ENCODE data around the gene STPG3.

Gene STPG3

GRCh38 chr9:137251194-137251461 is at the start of gene STPG3:
TSS of gene STPG3 (plus strand) at chr9:137251286. CDS start at chr9:137251287, 1 bp downstream.
- in situ Hi-C loops (cut with MboI; ENCODE audit: low sequenced_read_pairs): no loop called here

DNA sequence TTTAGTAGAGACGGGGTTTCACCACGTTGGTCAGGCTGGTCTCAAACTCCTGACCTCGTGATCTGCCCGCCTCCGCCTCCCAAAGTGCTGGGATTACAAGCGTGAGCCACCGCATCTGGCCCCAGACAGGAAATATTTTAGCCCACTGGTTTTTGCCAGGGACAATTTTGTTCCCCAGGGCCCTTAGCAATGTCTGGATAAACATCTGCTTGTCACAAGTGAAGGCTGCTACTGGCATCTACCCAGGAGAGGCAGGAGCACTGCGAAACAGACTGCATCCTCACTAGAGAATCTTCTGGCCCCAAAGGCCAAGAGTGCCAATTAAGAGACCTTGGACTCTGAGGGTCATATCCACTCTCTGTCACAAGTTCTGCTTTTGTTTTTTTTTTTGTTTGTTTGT is 48.1 kb upstream of the STPG3 start:
- in situ Hi-C loops (cut with MboI; ENCODE audit: low sequenced_read_pairs): loop anchor here (25.0 kb wide), 1 partner anchor 416 kb away; the partner anchor contains the start of genes CCDC183 and TMEM141

- in situ Hi-C loops (cut with MboI; ENCODE audit: low sequenced_read_pairs): loop anchor here (25.0 kb wide), 1 partner anchor 417 kb away; the partner anchor contains the start of genes CCDC183 and TMEM141
Measured at GRCh38 chr9:137204731-137205125, 46.4 kb upstream of the STPG3 start.

DNA sequence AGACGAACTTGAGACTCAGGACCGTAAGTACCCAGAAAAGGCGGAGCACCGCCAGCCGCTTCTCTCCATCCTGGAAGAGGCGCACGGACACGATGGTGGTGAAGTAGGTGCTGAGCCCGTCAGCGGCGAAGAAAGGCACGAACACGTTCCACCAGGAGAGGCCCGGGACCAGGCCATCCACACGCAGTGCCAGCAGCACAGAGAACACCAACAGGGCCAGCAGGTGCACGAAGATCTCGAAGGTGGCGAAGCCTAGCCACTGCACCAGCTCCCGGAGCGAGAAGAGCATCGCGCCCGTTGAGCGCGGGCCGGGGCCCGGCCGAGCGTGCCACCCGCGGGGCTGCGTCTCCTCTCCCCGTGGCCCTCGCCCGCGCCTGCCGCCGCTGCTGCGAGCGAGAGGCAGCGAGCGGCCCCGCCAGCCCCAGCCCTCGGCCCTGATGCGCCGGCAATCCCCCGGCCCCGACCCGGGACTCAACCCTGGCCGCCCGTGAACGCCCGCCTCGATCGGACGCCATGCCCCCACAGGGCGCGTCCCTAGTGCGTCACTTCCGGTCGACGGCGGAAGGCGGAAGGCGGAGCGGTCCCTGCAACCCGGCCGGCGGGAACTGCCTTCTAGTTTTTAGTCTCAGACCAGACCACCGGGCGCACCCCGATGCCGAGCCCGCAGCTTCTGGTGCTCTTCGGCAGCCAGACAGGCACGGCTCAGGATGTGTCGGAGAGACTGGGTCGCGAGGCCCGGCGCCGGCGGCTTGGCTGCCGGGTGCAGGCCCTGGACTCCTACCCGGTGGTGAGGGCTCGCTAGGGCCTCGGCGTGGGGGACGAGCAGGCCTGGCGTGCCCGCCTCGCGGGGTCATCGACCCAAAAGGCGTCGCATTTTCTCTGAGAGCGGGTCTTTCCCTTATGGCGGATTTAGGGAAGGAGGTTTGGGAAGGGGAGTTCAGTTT is 45.7 kb upstream of the STPG3 start, which contains the start of the genes NDOR1 and TMEM203:
NDOR1 (plus strand) TSS at position 575 of the 944 bp plus-strand sequence; CDS start at position 653, 78 bp downstream.
TMEM203 (minus strand) TSS at position 523 of the 944 bp plus-strand sequence; CDS start at position 289, 234 bp downstream.
- in situ Hi-C loops (cut with MboI; ENCODE audit: low sequenced_read_pairs): loop anchor here (25.0 kb wide), 1 partner anchor 418 kb away; the partner anchor contains the start of genes CCDC183 and TMEM141

DNA sequence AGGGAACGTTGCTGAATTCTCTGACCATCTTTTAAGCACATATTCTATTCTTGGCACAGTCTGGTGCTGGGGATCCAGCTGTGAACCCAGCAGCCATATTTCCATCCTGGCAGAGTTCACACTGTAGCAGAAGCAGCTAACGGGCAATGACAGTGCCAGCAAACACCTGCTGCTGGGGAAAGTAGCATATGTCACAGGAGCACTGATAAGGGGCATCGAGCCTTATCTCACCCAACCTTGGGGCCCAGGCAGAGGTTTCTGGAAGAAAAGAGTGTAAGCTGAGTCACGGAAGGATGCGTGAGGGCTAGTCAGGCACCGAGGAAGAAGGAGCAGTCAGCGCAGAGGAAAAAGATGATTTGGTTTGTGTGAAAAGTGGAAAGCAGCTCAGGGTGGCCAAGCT is 44.5 kb upstream of the STPG3 start:
- in situ Hi-C loops (cut with MboI; ENCODE audit: low sequenced_read_pairs): loop anchor here (25.0 kb wide), 1 partner anchor 419 kb away; the partner anchor contains the start of genes CCDC183 and TMEM141

DNA sequence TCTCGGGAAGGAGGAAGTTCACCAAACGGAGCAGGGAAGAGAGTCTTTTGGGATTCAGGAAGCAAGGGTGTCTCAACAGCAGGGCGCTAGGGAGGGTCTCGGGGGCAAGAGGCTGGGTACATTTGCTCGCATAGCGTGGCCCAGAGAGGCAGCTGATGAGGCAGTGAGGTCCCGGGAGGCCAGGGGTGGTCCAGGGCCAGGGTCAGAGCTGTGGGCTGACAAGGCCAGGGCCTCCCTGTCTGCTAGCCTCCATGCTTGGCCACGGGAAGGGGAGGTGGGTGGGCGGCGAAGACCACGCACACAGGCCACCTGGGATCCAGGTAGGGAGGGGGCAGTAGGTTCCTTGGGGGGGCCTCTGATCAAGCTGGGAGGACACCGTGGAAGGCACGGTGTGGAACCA is 39.6 kb upstream of the STPG3 start:
- in situ Hi-C loops (cut with MboI; ENCODE audit: low sequenced_read_pairs): loop anchor here (25.0 kb wide), 1 partner anchor 424 kb away; the partner anchor contains the start of genes CCDC183 and TMEM141

- in situ Hi-C loops (cut with MboI; ENCODE audit: low sequenced_read_pairs): loop anchor here (25.0 kb wide), 1 partner anchor 425 kb away; the partner anchor contains the start of genes CCDC183 and TMEM141
Measured at GRCh38 chr9:137212520-137212919, 38.6 kb upstream of the STPG3 start.

GRCh38 chr9:137213160-137214060 is 37.7 kb upstream of the STPG3 start:
- in situ Hi-C loops (cut with MboI; ENCODE audit: low sequenced_read_pairs): loop anchor here (25.0 kb wide), 1 partner anchor 426 kb away; the partner anchor contains the start of genes CCDC183 and TMEM141

DNA sequence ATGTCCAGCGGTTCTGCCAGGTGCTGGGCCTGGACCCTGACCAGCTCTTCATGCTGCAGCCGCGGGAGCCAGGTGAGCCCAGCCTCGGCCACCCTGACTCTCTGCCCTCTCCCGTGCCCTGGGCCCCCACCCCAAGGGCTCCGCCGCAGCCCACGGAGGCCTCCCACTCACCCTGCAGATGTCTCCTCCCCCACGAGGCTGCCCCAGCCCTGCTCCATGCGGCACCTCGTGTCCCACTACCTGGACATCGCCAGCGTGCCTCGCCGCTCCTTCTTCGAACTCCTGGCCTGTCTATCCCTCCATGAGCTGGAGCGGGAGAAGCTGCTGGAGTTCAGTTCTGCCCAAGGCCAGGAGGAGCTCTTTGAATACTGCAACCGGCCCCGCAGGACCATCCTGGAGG is 36.5 kb upstream of the STPG3 start:
- in situ Hi-C loops (cut with MboI; ENCODE audit: low sequenced_read_pairs): loop anchor here (25.0 kb wide), 1 partner anchor 427 kb away; the partner anchor contains the start of genes CCDC183 and TMEM141

GRCh38 chr9:137215196-137215986 is 35.7 kb upstream of the STPG3 start:
- in situ Hi-C loops (cut with MboI; ENCODE audit: low sequenced_read_pairs): loop anchor here (25.0 kb wide), 1 partner anchor 428 kb away; the partner anchor contains the start of genes CCDC183 and TMEM141

- in situ Hi-C loops (cut with MboI; ENCODE audit: low sequenced_read_pairs): loop anchor here (25.0 kb wide), 1 partner anchor 429 kb away; the partner anchor contains the start of genes CCDC183 and TMEM141
Measured at GRCh38 chr9:137216188-137216965, 34.7 kb upstream of the STPG3 start.

DNA sequence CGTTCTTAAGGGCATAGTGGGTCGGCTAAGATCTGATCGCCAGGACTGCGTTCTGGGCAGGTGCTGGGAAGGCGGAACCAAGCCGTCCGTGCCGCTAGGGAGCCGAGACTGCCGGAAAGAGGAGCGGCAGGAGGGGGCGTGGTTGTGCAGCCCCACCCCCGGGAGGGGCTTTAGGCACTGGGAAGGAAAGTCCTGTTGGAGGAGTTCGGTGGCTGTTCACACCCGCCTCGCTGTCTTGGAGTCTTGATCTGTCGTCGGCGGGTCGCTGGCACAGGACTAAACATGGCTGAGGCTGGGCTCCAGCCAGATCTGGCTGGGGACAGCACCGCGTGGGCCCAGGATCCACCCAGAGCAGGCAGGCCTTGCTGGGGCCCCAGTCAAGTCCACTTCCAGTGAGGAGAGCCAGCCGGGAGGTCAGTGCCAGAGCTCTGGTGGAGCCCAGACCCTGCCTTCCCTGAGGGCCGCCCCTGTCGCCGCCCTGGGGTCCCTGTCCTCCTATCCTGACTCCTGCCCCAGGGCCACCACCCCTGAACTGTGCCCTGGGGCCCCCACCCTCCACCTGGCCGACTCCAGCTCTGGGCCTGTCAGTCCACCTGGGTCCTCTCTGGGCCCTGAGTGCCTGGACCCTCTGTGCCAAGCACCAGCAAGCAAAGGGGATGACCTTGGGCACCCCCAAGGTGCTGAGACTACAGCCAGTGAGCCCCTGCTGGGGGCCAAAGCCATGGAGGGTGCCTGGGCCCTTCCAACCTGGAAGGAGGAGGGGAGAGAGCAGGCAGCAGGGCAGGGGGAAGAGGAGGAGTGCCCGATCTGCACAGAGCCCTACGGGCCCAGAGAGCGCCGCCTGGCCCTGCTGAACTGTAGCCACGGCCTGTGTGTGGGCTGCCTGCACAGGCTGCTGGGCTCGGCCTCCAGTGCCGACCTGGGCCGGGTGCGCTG is 33.5 kb upstream of the STPG3 start:
- in situ Hi-C loops (cut with MboI; ENCODE audit: low sequenced_read_pairs): loop anchor here (25.0 kb wide), 1 partner anchor 430 kb away; the partner anchor contains the start of genes CCDC183 and TMEM141

- in situ Hi-C loops (cut with MboI; ENCODE audit: low sequenced_read_pairs): loop anchor here (25.0 kb wide), 1 partner anchor 431 kb away; the partner anchor contains the start of genes CCDC183 and TMEM141
Measured at GRCh38 chr9:137218212-137218753, 32.8 kb upstream of the STPG3 start.

DNA sequence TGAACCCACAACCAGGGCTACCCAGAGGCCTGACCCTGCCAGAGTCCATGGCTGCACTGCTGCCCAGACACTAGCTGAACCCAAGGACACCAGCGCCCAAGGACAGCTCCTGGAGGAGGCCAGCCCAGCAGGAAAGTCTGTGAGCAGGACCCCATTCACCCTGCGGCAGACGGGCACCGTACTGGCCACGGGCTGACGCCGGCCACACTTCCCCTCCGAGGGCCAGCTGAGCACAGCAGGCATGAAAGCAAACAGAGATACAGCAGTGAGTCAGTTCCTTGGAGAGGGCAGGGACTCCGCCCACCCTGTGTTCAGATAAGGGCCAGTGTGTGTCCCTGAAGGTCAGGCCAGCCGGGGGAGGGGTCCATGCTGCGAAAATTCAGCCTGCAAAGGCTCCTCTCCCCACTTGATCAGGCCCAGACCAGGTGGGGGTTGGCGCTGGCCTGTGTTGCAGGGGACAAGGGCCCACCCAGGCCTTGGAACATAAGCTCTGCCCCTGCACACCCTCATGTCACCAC is 32.3 kb upstream of the STPG3 start:
- in situ Hi-C loops (cut with MboI; ENCODE audit: low sequenced_read_pairs): loop anchor here (25.0 kb wide), 1 partner anchor 432 kb away; the partner anchor contains the start of genes CCDC183 and TMEM141

DNA sequence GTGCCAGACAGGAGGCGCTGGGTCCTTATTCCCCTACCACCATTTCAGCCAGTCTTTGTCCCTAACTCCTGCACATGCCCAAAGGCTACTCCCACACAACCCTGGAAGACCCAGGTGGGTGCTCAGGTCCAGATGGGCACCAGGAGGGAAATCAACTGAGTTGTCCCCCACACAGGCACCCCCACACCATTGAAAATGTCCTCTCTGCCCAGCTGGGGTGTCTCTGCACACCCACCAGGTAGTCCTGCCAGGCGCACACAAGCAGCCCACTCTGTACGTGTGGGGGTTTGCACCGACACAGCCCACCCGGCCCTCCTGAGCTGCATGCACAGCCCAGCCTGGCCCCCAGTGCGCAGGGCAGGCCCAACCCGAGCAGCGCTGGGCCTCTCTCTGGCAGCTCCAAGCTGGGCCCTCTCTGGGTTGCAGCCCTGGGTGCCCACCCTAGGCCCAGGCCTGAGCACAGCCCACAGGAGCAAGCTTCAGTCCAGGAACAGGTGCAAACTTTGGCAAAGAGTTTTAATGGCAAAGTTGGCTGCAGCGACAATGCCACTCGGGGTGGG is 31.2 kb upstream of the STPG3 start:
- in situ Hi-C loops (cut with MboI; ENCODE audit: low sequenced_read_pairs): loop anchor here (25.0 kb wide), 1 partner anchor 433 kb away; the partner anchor contains the start of genes CCDC183 and TMEM141

- in situ Hi-C loops (cut with MboI; ENCODE audit: low sequenced_read_pairs): loop anchor here (25.0 kb wide), 1 partner anchor 433 kb away; the partner anchor contains the start of genes CCDC183 and TMEM141
Measured at GRCh38 chr9:137220317-137221094, 30.6 kb upstream of the STPG3 start.

Data from HL-60/S4 (cell line).